MM.1S (cell line): ENCODE measurements around the gene CCDC187.

Experiments used
- DNase-seq: peaks from one replicate; pipeline ENCODE4 v3.0.0-alpha.2; 2015
- H2AFZ ChIP-seq: fragments of 300-600 bp; sonication (generic); 2 replicates; pipeline ENCODE4 v1.6.0; 2016; ENCODE audit warnings: antibody characterized with exemption, low read length
- H3F3A ChIP-seq: fragments of 300-600 bp; sonication (generic); 2 replicates; pipeline ENCODE4 v1.6.1; 2016; ENCODE audit warnings: mild to moderate bottlenecking, antibody characterized with exemption, low read length, moderate library complexity, mixed read lengths; ENCODE audit not compliant: insufficient read depth
- H3K27ac ChIP-seq: fragments of 300-600 bp; sonication (generic); 2 replicates; pipeline ENCODE4 v1.5.1; 2016; ENCODE audit warnings: mild to moderate bottlenecking, low read length
- H3K27me3 ChIP-seq: fragments of 300-600 bp; sonication (generic); replicated peaks from 2 replicates; pipeline ENCODE4 v1.6.0; 2016; ENCODE audit warnings: low read length; ENCODE audit not compliant: insufficient read depth
- H3K36me3 ChIP-seq: fragments of 300-600 bp; sonication (generic); replicated peaks from 2 replicates; pipeline ENCODE4 v1.6.1; 2016; ENCODE audit warnings: mild to moderate bottlenecking, low read length, mixed read lengths; ENCODE audit not compliant: insufficient read depth
- H3K4me1 ChIP-seq: fragments of 300-600 bp; sonication (generic); 2 replicates; pipeline ENCODE4 v1.6.1; 2016; ENCODE audit warnings: low read length, mixed read lengths
- H3K4me2 ChIP-seq: fragments of 300-600 bp; sonication (generic); 2 replicates; pipeline ENCODE4 v1.6.0; 2016; ENCODE audit warnings: low read depth, low read length
- H3K4me3 ChIP-seq: fragments of 300-600 bp; sonication (generic); 2 replicates; pipeline ENCODE4 v1.5.1; 2016; ENCODE audit warnings: low read length, mixed read lengths
- H3K79me2 ChIP-seq: fragments of 300-600 bp; sonication (generic); 2 replicates; pipeline ENCODE4 v1.6.1; 2016; ENCODE audit warnings: mixed run types, low read length, mixed read lengths
- H3K9ac ChIP-seq: fragments of 300-600 bp; sonication (generic); 2 replicates; pipeline ENCODE4 v1.6.1; 2016; ENCODE audit warnings: low read length, mixed read lengths
- H3K9me2 ChIP-seq: fragments of 300-600 bp; sonication (generic); replicated peaks from 2 replicates; pipeline ENCODE4 v1.6.1; 2016; ENCODE audit warnings: mild to moderate bottlenecking, low read length, mixed read lengths; ENCODE audit not compliant: insufficient read depth
- H3K9me3 ChIP-seq: fragments of 300-600 bp; sonication (generic); replicated peaks from 2 replicates; pipeline ENCODE4 v1.6.1; 2016; ENCODE audit warnings: mild to moderate bottlenecking, low read length, mixed read lengths; ENCODE audit not compliant: insufficient read depth
- H4K20me1 ChIP-seq: fragments of 300-600 bp; sonication (generic); 2 replicates; pipeline ENCODE4 v1.6.1; 2016; ENCODE audit warnings: mild to moderate bottlenecking, low read length, moderate library complexity, mixed read lengths; ENCODE audit not compliant: insufficient read depth
- EZH2 ChIP-seq: fragments of 300-600 bp; sonication (generic); optimal IDR thresholded peaks from 2 replicates; pipeline ENCODE3; 2017; ENCODE audit warnings: low read depth, mild to moderate bottlenecking, antibody characterized with exemption, low read length, mixed read lengths
- EZH2phosphoT487 ChIP-seq: fragments of 300-600 bp; sonication (generic); IDR thresholded peaks from 2 replicates; pipeline ENCODE4 v1.6.1; 2018; ENCODE audit warnings: antibody characterized with exemption, low read length
- TF ChIP-seq, protein P1 (sequence below): fragments of 300-600 bp; sonication (generic); IDR thresholded peaks from 2 replicates; pipeline ENCODE4 v1.5.1; 2016; ENCODE audit warnings: antibody characterized with exemption, low read length, mixed read lengths

Gene CCDC187

GRCh38 chr9:136311051-136312008 is 7.4 kb upstream of the CCDC187 start:
- Histone ChIP-seq H2AFZ (no peak overlapping the region), H3F3A (no peaks in the 10 kb centered on the region), H3K36me3 (no peaks in the 10 kb centered on the region), H3K27me3 (peaks cover 90% of the 10 kb centered on the region), H3K79me2 (no peaks in the 10 kb centered on the region), H3K9me3 (no peaks in the 10 kb centered on the region), H3K4me3 (no peak overlapping the region), H4K20me1 (no peaks in the 10 kb centered on the region), H3K4me2 (no peak overlapping the region; the same call in 1 of the 2 replicates), H3K27ac (no peak overlapping the region), H3K4me1 (no peaks in the 10 kb centered on the region), H3K9me2 (no peaks in the 10 kb centered on the region), H3K9ac (no peak overlapping the region)
- TF ChIP-seq EZH2: no peak
- no peak for TF ChIP-seq EZH2phosphoT487
- TF ChIP-seq, protein P1, sequence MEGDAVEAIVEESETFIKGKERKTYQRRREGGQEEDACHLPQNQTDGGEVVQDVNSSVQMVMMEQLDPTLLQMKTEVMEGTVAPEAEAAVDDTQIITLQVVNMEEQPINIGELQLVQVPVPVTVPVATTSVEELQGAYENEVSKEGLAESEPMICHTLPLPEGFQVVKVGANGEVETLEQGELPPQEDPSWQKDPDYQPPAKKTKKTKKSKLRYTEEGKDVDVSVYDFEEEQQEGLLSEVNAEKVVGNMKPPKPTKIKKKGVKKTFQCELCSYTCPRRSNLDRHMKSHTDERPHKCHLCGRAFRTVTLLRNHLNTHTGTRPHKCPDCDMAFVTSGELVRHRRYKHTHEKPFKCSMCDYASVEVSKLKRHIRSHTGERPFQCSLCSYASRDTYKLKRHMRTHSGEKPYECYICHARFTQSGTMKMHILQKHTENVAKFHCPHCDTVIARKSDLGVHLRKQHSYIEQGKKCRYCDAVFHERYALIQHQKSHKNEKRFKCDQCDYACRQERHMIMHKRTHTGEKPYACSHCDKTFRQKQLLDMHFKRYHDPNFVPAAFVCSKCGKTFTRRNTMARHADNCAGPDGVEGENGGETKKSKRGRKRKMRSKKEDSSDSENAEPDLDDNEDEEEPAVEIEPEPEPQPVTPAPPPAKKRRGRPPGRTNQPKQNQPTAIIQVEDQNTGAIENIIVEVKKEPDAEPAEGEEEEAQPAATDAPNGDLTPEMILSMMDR: no peak
- peak; percentile 19 for DNase-seq

DNA sequence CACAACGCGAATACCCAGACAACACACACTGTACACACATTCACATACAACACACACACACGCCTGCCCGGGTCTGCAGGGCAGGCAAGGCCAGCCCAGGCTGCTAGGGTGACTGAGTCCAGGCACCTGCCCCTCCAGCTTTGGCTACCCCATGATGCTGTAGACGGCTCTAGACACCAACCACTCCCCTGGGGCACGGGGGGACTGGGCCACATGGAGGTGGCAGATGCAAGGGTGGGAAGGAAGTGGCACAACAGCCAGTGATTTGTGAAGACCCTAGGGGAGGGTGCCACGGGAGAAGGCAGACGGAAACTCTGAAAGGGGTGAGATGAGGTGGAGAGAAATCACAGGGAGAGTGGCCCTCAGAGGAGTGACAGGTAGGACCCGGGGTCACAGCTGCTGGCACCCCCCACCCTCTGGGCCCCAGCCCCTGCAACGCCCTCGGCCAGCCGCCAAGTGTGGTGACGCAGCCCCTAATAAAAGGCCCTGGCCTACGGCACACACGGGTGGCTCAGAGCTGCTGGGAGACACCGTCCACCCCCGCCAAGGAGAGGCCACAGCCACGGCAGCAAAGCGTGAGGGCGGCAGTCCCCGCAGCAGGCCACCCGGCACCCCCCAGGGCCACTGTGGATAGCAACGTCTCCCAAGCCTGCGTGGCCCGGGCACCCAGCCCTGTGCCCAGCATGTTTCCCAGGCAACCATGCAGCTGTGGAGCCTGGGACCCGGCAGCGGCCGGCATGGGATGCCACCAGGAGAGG is 6.6 kb upstream of the CCDC187 start:
- Histone ChIP-seq H2AFZ (no peak overlapping the region), H3K27me3 (peaks cover 90% of the 10 kb centered on the region), H3K9ac (no peak overlapping the region), H3F3A (no peaks in the 10 kb centered on the region), H4K20me1 (no peaks in the 10 kb centered on the region), H3K79me2 (no peaks in the 10 kb centered on the region), H3K9me3 (no peaks in the 10 kb centered on the region), H3K9me2 (no peaks in the 10 kb centered on the region), H3K4me3 (no peak overlapping the region), H3K27ac (no peak overlapping the region), H3K4me1 (no peaks in the 10 kb centered on the region), H3K36me3 (no peaks in the 10 kb centered on the region), H3K4me2 (no peak overlapping the region)
- TF ChIP-seq, protein P1: no peak
- TF ChIP-seq EZH2: no peak
- no peak for DNase-seq

DNA sequence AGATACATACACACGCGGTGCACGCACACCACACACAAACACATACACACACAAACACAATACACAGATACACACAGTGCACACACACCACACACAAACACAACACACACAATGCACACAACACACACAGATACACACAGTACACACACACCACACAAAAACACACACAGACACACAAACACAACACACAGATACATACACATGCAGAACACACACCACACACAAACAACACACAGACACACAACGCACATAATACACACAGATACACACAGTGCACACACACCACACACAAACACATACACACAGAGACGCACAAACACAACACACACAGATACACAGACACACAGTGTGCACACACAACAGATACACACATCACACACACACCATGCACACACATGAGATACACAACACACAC is 5.9 kb upstream of the CCDC187 start:
- no peaks in the 10 kb centered on the region for H4K20me1 ChIP-seq
- DNase-seq: no peak
- no peak overlapping the region for H2AFZ ChIP-seq
- H3K36me3 ChIP-seq: no peaks in the 10 kb centered on the region
- no peak overlapping the region for H3K4me3 ChIP-seq
- H3K9ac ChIP-seq: no peak overlapping the region
- no peak overlapping the region for H3K4me2 ChIP-seq
- H3K27ac ChIP-seq: no peak overlapping the region
- H3K79me2 ChIP-seq: no peaks in the 10 kb centered on the region
- no peaks in the 10 kb centered on the region for H3K4me1 ChIP-seq
- peaks cover 90% of the 10 kb centered on the region for H3K27me3 ChIP-seq
- no peak for TF ChIP-seq EZH2
- TF ChIP-seq, protein P1: no peak
- no peak for TF ChIP-seq EZH2phosphoT487
- H3K9me2 ChIP-seq: no peaks in the 10 kb centered on the region
- H3F3A ChIP-seq: no peaks in the 10 kb centered on the region
- no peaks in the 10 kb centered on the region for H3K9me3 ChIP-seq
